ENCODE data around the gene NKX2-3. TPM values are rescaled to one million over a fixed set of nuclear protein-coding genes. Genes with fewer than 3 reads are reported as not detected.

Gene NKX2-3
- total RNA-seq, 3 donors from 2014 or later (not counting 1 experiment from before 2014, with no cell fraction given) = not detected

GRCh38 chr10:99523251-99523773 is 9.4 kb upstream of the NKX2-3 start:
- peak overlapping the region; percentile 87 for H3K4me3 Mint-ChIP-seq
- Histone ChIP-seq H3K4me3 (ENCODE audit: low read length) (no peak overlapping the region), H3K27me3 (ENCODE audit: control insufficient read depth, insufficient read depth, low read length) (peaks cover 22% of the 10 kb centered on the region), H3K27ac (ENCODE audit: low read length) (no peak overlapping the region), H3K4me1 (ENCODE audit: control insufficient read depth, insufficient read depth, low read length) (peaks cover 16% of the 10 kb centered on the region), H3K36me3 (ENCODE audit: control insufficient read depth, insufficient read depth, low read length) (no peaks in the 10 kb centered on the region), H3K9me3 (ENCODE audit: control insufficient read depth, insufficient read depth, low read length) (no peaks in the 10 kb centered on the region)
- WGBS (ENCODE audit: insufficient coverage) = 7% methylated on average over 24 of the region's 25 CpGs
- TF ChIP-seq, protein P1, sequence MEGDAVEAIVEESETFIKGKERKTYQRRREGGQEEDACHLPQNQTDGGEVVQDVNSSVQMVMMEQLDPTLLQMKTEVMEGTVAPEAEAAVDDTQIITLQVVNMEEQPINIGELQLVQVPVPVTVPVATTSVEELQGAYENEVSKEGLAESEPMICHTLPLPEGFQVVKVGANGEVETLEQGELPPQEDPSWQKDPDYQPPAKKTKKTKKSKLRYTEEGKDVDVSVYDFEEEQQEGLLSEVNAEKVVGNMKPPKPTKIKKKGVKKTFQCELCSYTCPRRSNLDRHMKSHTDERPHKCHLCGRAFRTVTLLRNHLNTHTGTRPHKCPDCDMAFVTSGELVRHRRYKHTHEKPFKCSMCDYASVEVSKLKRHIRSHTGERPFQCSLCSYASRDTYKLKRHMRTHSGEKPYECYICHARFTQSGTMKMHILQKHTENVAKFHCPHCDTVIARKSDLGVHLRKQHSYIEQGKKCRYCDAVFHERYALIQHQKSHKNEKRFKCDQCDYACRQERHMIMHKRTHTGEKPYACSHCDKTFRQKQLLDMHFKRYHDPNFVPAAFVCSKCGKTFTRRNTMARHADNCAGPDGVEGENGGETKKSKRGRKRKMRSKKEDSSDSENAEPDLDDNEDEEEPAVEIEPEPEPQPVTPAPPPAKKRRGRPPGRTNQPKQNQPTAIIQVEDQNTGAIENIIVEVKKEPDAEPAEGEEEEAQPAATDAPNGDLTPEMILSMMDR (IDR thresholded peaks at IDR 0.05) = no peak
- intact Hi-C loops (cut with micrococcal nuclease) = no loop called here
- peaks cover 53 to 70% of the 10 kb centered on the region in 2 donors for H3K27me3 Mint-ChIP-seq (ENCODE audit: low read depth in 2 of 2)
- peak overlapping the region in 1 of 2 donors; percentile 9 for H3K27ac Mint-ChIP-seq
- peaks cover 12 to 14% of the 10 kb centered on the region in 2 donors for H3K4me1 Mint-ChIP-seq
- H3K9me3 Mint-ChIP-seq = no peaks in the 10 kb centered on the region
- no peak for DNase-seq
- ATAC-seq = peak in 2 of 3 donors; percentile 44 to 66
- H3K36me3 Mint-ChIP-seq = no peaks in the 10 kb centered on the region

DNA sequence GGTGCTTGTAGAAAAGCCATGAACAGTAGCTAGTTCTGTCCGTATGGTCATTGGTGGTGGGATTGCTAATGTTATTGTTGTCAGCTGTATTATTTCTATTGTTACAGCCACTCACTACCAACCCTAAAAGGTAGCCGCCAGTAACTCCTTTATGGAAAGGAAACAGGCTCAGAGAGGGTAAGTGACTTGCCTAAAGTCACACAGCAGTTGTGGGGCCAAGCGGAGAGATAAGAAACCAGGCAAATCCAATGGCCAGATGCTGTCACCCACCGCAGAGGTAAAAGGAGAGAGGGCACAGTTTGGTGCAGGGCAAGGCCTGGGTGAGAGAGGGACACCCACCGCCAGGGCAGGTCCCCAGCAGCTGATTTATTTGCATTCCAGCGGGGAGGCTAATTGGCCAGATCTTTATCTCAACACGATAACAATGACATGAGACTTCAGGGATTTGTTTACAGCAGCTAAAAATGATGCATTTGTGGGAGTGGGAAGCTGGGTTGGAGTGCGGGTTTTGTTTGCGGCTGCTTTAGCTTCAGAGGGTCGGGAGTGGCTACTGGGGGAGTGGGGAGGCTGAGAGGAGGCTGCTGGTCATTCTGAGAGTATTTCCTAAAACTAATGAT is 8.6 kb upstream of the NKX2-3 start:
- Histone ChIP-seq H3K27ac (ENCODE audit: low read length) (no peak overlapping the region), H3K4me1 (ENCODE audit: control insufficient read depth, insufficient read depth, low read length) (peaks cover 16% of the 10 kb centered on the region), H3K36me3 (ENCODE audit: control insufficient read depth, insufficient read depth, low read length) (no peaks in the 10 kb centered on the region), H3K4me3 (ENCODE audit: low read length) (no peak overlapping the region), H3K9me3 (ENCODE audit: control insufficient read depth, insufficient read depth, low read length) (no peaks in the 10 kb centered on the region), H3K27me3 (ENCODE audit: control insufficient read depth, insufficient read depth, low read length) (peaks cover 30% of the 10 kb centered on the region)
- H3K27ac Mint-ChIP-seq = no peak overlapping the region
- H3K36me3 Mint-ChIP-seq = no peaks in the 10 kb centered on the region
- H3K4me1 Mint-ChIP-seq = peaks cover 17 to 21% of the 10 kb centered on the region in 2 donors
- H3K9me3 Mint-ChIP-seq = no peaks in the 10 kb centered on the region
- intact Hi-C loops (cut with micrococcal nuclease) = no loop called here
- TF ChIP-seq, protein P1 (IDR thresholded peaks at IDR 0.05) = no peak
- WGBS (ENCODE audit: insufficient coverage) = 88% methylated on average over 8 of the region's 10 CpGs
- DNase-seq (no peak), ATAC-seq (no peak)
- peak overlapping the region; percentile 45 for H3K4me3 Mint-ChIP-seq
- peaks cover 55 to 78% of the 10 kb centered on the region in 2 donors for H3K27me3 Mint-ChIP-seq (ENCODE audit: low read depth in 2 of 2)

GRCh38 chr10:99524736-99525380 is 7.9 kb upstream of the NKX2-3 start:
- TF ChIP-seq, protein P1 (IDR thresholded peaks at IDR 0.05) = no peak
- intact Hi-C loops (cut with micrococcal nuclease) = no loop called here
- no peaks in the 10 kb centered on the region for H3K9me3 Mint-ChIP-seq
- DNase-seq (no peak), ATAC-seq (no peak)
- H3K4me1 Mint-ChIP-seq = peaks cover 20 to 25% of the 10 kb centered on the region in 2 donors
- WGBS (ENCODE audit: insufficient coverage) = 96% methylated on average over 10 of the region's 10 CpGs
- no peaks in the 10 kb centered on the region for H3K36me3 ChIP-seq (ENCODE audit: control insufficient read depth, insufficient read depth, low read length)
- no peaks in the 10 kb centered on the region for H3K36me3 Mint-ChIP-seq
- no peak overlapping the region for H3K4me3 ChIP-seq (ENCODE audit: low read length)
- peaks cover 36% of the 10 kb centered on the region for H3K27me3 ChIP-seq (ENCODE audit: control insufficient read depth, insufficient read depth, low read length)
- no peak overlapping the region for H3K4me3 Mint-ChIP-seq
- H3K27me3 Mint-ChIP-seq (ENCODE audit: low read depth in 2 of 2) = peaks cover 58 to 78% of the 10 kb centered on the region in 2 donors
- H3K4me1 ChIP-seq (ENCODE audit: control insufficient read depth, insufficient read depth, low read length) = peaks cover 16% of the 10 kb centered on the region
- H3K27ac Mint-ChIP-seq = no peak overlapping the region
- no peak overlapping the region for H3K27ac ChIP-seq (ENCODE audit: low read length)
- no peaks in the 10 kb centered on the region for H3K9me3 ChIP-seq (ENCODE audit: control insufficient read depth, insufficient read depth, low read length)
